Measurements from ENCODE around the gene SOX13.

SOX13 gene

GRCh38 chr1:204152310-204153044 lies 79.6 kb downstream of the SOX13 start:
- no peak for DNase-seq (ENCODE audit: low read depth)

GRCh38 chr1:204153667-204154066 lies 80.8 kb downstream of the SOX13 start:
- DNase-seq (ENCODE audit: low read depth): no peak

- DNase-seq (ENCODE audit: low read depth): no peak
Observed at GRCh38 chr1:204154568-204155255, 81.8 kb downstream of the SOX13 start.

- DNase-seq (ENCODE audit: low read depth): no peak
Observed at GRCh38 chr1:204155881-204156280, 83.0 kb downstream of the SOX13 start.

- no peak for DNase-seq (ENCODE audit: low read depth)
Observed at GRCh38 chr1:204157962-204158361, 85.0 kb downstream of the SOX13 start.

- no peak for DNase-seq (ENCODE audit: low read depth)
Observed at GRCh38 chr1:204161609-204162493, 88.9 kb downstream of the SOX13 start.

GRCh38 chr1:204162494-204163074 lies 89.7 kb downstream of the SOX13 start:
- DNase-seq (ENCODE audit: low read depth): peak; percentile 73

- no peak for DNase-seq (ENCODE audit: low read depth)
Observed at GRCh38 chr1:204166219-204166618, 93.3 kb downstream of the SOX13 start, which contains the start of gene REN. REN (minus strand) TSS chr1:204166337; CDS start chr1:204166293, 44 bp downstream.

- DNase-seq (ENCODE audit: low read depth): no peak
Observed at GRCh38 chr1:204167730-204168129, 94.8 kb downstream of the SOX13 start.

GRCh38 chr1:204169858-204170257 lies 96.9 kb downstream of the SOX13 start:
- no peak for DNase-seq (ENCODE audit: low read depth)

- DNase-seq (ENCODE audit: low read depth): no peak
Observed at GRCh38 chr1:204170494-204171155, 97.7 kb downstream of the SOX13 start.

GRCh38 chr1:204171751-204172178 lies 98.8 kb downstream of the SOX13 start:
- DNase-seq (ENCODE audit: low read depth): no peak

GRCh38 chr1:204172404-204173029 lies 99.6 kb downstream of the SOX13 start:
- no peak for DNase-seq (ENCODE audit: low read depth)

- no peak for DNase-seq (ENCODE audit: low read depth)
Observed at GRCh38 chr1:204174958-204175357, 102.0 kb downstream of the SOX13 start.

GRCh38 chr1:204176049-204176448 lies 103.1 kb downstream of the SOX13 start:
- no peak for DNase-seq (ENCODE audit: low read depth)

GRCh38 chr1:204177133-204177532 lies 104.2 kb downstream of the SOX13 start:
- no peak for DNase-seq (ENCODE audit: low read depth)
